Measurements from ENCODE around the gene SRMS.

SRMS gene, protein sequence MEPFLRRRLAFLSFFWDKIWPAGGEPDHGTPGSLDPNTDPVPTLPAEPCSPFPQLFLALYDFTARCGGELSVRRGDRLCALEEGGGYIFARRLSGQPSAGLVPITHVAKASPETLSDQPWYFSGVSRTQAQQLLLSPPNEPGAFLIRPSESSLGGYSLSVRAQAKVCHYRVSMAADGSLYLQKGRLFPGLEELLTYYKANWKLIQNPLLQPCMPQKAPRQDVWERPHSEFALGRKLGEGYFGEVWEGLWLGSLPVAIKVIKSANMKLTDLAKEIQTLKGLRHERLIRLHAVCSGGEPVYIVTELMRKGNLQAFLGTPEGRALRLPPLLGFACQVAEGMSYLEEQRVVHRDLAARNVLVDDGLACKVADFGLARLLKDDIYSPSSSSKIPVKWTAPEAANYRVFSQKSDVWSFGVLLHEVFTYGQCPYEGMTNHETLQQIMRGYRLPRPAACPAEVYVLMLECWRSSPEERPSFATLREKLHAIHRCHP

DNA sequence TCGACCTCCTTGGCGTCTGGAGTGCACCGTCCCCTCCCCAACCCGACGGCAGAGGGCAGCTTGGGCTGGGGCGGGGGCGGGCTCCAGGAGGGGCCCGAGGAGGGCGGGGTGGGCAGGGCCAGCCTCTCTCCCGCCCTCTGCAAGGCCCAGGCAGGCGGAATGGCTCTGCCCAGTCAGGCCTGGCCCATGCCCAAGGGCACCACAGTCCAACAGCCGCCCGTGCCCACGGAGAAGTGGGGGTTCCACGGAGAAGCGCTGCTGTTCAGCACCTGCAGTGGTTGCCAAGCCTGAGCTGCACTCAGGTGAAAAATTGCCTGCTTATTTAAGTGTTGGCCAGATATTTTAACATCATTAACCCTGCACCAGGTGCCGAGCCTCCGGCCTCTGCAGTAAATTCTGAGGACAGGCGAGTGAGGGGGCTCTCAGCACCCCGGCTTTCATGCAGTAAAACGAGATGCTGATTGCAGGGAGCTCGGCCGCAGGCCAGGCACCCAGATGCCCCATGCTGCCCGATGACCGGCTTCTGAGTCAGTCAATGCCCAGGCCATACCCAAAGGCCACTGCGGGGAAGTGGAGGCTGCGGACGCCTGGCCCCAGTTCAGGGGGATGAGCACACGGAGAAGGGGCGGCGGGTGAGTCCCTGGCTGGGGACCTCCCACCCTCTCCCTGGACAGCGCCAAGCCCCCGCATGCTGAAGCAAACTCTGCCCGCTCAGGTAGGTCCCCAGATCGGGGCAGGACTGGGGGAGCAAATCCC, at the start of gene SRMS:
TSS of gene SRMS (minus strand) at position 25 of the 756 bp plus-strand sequence. CDS start 286 bp downstream, outside the sequence.
- no peak for DNase-seq (ENCODE audit: low read depth in 2 of 2)

DNA sequence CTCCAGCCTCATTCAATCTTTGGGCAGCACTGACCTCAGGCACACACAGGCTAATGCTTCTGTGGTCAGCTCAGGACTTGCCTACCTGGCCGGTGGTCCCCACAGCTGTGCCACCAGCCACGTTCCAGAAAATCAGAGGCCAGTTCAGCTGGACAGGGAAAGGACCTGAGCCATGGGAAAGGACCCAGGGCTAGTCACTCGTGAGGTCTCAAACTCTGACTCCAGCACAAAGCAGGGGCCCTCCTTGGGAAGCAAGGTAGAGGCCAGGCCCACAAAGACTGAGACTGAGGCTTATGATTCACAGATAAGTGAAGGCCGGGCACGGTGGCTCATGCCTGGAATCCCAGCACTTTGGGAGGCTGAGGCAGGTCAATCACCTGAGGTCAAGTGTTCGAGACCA, 48.9 kb upstream of the SRMS start:
- no peak for DNase-seq (ENCODE audit: low read depth in 2 of 2)

DNA sequence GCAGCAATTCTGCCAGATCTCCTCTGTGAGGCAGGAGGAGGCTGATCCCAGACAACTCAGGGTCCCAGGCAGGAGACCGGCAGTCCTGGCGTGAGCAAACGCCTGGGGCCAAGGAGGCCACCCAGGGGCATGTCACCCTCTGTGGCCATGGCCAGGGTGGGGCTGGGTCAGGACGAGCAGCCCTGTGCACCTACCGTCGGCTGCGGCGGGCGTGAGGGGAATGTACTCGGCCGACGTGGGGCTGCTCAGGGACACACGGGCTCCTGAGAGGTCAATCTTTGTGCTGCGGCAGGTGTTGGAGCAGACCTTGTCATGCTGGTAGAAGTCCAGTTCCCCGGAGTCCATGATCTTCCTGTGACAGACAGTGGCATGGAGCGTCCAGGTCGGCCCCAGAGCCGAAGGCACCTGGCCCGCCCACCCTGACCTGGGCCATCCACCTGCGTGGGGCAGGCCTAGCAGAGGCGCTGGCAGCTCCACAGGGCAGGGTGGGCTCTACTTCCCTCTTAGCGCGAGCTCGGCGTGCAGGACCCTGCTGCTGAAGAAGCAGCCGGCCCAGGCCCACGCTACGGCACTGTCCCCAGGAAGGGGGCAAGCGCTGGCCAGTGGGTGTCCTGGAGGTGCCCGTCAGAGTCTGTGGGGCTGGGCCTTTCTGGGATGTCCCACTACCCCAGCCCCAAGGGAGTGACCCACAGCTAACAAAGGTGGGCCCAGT, 48.0 kb upstream of the SRMS start:
- no peak for DNase-seq (ENCODE audit: low read depth in 2 of 2)

DNA sequence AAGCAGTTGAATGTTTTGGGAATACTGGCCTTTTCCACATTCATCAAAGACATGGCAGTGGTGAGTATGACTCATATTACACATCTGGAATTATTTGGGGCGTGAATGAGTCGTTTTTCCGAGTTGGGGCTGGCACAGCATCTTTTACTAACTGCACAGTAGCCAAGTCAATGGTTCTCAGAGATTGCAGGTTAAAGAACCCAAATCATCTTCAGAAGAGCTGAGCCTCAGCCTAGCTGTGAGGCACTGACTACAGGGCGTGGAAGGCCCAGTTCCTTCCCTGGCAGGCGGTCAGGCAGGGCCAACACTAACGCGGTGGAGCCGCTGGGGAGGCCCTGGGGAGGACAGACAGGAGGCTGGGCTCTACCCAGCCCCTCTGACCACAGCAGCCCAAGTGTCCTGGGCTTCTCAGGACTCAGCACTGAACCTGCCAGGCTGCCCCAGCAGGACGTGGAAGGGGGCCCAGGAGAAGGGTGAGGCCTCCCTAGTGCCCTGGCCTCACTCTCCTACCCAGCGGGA, 46.6 kb upstream of the SRMS start:
- no peak for DNase-seq (ENCODE audit: low read depth in 2 of 2)

DNA sequence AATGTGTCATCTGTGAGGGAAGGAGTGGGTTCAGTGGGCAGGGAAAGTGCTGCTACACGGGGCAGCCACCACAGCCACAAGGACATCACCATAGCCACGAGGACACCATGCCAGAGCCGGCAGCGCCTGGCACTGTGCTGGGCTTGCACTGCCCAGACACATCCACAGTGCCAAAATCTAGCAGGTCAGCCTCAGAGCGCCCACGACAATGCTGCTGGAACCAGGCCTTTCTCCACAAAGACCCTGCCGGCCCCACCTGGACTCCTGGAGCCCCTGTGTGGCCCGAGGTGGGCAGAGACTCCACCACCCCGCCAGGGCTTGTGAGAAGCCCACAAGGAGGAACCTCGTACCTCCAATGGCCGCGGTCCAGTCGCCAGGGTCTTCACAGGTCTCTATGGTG, 45.1 kb upstream of the SRMS start:
- DNase-seq (ENCODE audit: low read depth in 2 of 2): no peak

DNA sequence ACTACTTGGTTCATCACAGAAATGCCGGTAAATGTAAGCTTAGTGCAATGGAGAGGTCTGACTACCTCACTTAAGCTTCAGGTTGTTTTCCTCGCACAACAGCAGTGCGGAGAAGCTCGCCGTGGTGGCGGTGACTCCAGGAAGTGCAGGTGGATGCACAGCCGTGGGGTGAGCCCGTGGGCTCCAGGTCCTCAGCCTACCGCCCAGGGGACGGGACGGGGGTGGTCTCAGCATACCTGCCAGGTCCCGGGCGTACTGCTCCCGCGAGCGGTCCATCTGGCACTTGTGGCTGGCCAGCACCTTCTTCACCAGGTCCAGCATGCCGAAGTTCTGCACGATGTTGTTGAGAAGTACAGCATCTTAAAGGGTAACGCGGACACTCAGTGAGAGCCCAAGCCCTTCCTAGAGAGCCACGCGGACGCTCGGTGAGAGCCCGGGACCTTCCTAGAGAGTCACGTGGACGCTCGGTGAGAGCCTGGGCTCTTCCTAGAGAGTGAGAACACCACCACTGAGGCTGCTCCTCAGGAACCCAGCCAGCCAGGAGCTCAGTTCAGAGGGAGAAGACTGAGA, 44.3 kb upstream of the SRMS start:
- no peak for DNase-seq (ENCODE audit: low read depth in 2 of 2)

DNA sequence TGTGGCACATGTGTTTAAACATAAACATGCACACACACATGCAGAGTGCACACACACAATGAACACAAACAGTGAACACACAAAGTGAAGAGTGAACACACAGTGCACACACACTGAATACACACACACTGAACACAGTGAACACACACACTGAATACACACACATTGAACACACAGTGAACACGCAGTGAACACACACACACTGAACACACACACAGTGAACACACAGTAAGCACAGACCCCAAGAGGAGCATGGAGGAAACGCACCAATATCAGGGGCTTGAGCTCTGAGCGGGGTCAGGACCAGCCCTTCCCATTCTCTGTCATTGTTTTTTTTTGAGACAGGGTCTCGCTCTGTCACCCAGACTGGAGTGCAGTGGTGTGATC, 43.6 kb upstream of the SRMS start:
- no peak for DNase-seq (ENCODE audit: low read depth in 2 of 2)

DNA sequence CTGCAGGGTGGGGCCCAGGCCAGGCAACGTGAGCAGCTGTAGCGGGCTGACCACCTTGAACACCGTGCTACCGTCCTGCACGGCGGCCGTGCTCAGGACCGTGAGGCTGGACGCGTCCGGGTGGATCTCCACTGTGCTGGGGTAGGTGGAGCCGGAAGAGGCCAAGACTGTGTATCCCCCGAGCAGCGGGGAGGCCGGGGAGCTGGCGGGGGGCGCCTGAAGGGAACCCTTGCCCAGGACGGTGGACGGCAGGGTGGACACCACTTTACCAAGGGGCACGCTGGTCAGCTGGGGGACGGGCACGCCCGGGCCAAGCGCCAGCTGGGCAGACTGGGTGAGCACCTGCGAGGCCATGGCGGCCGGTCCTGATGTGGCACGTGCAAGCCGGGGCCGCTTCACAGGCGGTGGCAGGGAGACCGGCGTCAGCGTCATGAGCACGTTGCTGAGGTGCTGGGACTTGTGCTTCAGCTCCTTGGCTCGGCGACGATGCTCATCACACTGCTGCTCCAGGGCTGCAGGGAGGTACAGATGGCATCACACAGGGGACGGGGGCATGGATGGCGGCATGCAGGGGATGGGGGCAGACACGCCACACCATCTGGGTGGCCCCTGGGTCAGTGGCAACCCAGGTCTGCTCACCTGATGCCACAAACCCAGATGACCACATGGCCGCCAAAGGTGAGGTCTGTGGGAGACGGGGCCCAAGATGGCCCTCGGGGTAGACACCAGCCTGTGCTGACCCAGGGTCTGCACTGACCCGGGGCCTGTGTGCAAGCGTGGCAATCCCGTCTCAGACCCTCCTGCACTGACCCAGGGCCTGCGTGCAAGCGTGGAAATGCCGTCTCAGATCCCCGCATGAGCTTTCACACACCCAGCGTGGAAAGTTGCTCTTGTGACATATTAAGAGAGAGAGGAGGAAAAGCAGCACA, 42.9 kb upstream of the SRMS start:
- no peak for DNase-seq (ENCODE audit: low read depth in 2 of 2)

DNA sequence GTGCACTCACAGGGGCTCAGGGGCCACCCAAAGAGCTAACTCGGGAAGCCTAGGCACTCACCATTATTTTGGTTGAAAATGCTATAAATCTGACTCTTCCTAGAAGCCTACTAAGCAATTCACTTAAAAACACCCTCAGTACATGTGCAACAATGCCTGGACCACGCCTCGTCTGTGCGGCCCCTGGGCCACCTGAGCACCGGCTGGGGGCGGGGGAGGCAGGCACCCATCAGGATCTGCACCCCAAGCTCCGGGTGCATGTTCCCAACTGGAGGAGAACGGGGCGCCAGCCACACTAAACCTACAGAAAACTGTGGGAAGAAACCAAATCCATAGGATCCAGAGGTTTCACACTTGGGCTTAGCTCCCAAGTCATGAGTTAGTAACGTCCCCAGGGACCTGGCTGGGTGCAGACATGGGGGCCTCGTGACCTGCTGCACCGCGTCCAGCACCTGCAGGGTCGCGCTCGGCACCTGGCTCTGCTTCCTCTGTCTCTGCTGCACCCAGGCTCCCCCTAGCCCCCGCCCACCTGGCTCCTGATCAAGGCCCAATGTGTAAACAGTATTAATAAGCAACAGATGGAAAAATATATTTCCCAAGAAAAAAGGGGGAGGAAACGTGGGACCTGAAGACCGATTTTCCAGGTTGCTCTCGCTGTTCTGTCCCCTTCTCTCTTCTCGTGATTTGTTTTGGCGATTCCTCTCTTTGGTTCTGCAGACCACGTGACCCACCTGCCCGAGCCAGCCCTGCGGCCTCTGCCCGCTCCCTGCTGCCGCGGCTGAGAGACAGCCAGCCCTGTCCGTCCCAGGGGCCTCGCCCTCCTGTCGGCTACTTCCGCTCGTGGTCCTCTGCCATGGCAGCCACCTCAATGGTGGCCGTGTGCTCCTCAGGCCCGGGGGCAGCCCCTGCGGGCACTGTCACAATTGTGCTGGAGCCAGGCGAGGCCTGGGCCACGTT, 42.0 kb upstream of the SRMS start:
- no peak for DNase-seq (ENCODE audit: low read depth in 2 of 2)

DNA sequence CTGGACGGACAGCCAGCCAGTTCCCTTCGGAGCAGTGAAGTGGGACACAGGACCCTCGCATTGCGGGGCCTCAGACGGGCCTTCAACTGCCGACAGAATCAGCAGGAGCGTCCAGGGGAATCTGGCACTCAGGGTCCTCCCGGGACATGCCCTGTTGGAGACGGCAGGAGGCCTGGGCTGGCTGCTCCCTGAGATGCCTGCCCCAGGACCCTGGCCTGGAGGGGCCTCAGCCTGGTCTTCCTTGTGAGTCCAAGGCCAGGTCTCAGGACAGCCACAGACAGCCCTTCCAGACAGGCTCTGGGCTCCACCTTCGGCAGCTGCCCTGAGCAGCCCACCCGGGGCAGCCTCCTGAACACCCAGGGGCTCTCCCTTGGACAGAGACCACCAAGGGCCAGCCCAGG, 41.1 kb upstream of the SRMS start:
- DNase-seq (ENCODE audit: low read depth in 2 of 2): no peak

DNA sequence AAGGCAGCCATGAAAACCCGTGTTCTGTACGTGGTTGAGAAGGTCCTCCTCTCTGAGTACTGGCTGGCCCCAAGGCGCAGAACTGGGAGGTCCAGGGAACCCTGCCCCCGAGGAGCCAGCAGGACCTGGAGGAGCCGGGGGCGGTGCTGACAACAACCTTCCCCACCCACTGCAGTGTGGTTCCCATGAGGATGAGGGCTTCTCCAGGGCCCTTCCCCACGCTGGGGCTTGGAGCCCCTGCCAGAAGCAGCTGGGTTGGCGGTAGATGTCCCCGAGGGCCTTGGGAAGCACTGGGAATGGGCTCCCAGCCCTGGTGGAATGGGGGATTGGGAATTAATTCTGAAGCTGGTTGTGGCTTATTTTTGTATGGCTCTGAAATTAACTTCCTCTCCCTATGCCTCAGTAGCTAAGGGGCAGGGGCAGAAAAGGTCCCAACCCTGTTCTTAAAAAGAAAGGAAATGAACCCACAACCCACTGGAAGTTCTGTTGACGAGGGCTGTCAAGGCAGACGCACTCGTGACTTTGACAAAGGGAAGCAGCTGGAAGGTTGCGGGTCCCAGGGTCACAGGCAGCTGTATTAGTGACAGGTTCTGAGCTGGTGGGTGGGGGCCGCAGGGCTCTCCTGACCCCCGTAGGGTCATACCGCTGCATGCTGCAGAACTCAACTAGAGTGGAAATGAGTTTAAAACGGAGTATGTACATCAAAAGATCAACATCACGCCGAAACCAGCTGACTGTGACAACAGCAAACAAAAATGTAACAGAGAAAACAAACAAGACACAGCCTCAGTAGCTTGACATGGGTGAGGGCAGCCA, 40.4 kb upstream of the SRMS start:
- no peak for DNase-seq (ENCODE audit: low read depth in 2 of 2)

DNA sequence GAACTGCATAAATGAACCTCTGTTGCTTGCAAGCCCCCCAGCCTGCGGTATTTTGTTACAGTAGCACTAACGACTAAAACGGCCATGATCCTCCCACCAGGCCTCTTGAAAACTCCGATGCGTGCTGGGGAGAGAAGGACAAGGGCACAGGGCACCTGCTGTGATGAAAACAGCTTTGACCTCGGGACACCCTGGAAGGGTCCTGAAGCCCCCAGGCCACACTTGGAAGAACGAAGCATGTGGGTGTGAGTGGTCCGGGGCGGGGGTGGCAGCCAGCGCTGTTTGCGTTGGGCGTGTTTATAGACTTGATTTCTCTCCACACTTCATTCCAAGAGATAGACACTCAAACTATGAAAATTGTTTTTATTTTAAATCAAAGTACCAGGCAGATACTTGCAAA, 39.7 kb upstream of the SRMS start:
- DNase-seq (ENCODE audit: low read depth in 2 of 2): no peak

DNA sequence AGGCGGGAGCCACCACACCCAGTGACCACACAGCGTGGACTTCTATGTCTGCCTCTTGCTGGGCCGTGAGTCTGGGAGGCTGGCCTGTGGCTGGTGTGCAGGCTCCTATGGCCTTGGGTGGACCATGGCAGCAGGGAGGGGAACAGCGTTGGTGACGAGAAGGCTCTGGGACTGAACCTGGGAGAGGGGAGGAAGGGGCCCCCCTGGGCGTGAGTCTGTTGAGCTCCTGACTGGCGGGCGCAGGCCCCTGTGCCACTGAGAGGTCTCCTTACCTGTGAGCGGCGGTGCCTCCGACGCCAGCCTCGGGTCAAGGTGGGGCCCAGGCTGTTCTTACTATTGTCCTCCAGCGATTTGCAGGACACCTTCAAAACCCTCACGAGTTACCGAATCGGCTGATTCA, 39.2 kb upstream of the SRMS start:
- no peak for DNase-seq (ENCODE audit: low read depth in 2 of 2)

DNA sequence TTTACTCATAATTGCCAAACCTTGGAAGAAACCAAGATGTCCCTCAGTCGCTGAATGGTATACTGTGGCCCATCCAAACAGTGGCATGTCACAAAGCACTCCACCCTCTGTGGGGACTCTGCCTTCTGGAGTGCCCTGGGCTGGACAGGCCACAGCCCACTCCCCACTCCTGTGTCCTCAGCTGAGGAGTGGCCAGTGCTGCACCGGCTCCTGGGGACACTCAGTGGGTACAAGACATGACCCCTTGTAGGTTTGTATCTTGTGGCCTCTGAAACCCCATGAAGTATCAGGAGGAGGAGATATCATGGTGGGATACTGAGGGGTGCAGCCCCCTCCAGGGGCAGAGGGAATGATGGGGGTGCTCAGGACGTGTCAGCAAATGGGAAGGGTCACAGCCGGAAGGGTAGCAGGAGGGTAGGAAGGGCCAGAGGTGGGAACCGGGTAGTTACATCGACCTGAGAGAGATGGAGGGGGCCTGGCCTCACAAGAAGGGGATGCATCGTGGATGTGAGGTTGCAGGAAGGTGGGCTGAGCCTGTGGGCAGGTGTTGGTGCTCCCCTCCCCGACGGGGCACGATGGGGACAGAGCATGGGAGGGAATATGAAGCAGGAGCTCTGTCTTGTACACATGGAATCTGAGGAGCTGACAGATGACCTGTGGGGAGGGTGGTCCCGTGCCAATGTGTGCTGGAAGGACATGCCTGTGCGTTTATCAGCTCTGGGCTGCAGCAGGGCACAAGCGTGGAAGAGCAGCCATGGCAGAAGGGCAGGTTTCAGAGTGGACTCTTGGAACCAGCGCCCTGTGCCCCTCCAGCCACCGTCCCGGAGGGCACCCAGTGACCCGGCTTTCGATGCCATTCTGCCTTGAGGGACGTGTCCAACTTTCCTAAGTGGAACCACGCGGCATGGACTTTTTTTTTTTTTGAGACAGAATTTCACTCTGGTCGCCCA, 38.3 kb upstream of the SRMS start:
- no peak for DNase-seq (ENCODE audit: low read depth in 2 of 2)

DNA sequence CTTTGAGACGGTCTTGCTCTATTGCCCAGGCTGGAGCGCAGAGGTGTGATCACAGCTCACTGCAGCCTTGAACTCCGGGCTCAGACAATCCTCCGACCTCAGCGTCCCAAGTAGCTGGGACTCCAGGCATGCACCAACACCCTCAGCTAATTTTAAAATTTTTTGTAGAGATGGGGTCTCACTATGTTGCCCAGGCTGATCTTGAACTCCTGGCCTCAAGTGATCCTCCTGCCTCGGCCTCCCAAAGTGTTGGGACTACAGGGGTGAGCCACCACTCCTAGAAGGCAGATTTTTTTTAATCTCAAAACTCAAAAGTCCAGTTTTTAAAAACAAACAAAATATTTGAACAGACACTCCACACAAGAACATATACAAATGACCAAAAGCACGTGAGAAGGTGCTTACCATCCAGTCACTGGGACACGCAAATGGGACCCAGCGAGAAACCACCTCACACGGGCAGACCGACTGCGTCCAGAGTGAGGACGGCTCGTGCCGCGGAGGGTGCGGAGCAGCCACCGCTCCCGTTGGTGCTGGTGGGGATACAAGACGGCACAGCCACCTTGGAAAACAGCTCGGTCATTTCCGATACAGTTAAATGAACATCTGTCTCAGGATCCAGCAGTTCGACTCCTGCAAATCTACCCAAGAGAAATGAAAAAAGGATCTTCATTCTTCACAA, 35.0 kb upstream of the SRMS start:
- DNase-seq (ENCODE audit: low read depth in 2 of 2): no peak

DNA sequence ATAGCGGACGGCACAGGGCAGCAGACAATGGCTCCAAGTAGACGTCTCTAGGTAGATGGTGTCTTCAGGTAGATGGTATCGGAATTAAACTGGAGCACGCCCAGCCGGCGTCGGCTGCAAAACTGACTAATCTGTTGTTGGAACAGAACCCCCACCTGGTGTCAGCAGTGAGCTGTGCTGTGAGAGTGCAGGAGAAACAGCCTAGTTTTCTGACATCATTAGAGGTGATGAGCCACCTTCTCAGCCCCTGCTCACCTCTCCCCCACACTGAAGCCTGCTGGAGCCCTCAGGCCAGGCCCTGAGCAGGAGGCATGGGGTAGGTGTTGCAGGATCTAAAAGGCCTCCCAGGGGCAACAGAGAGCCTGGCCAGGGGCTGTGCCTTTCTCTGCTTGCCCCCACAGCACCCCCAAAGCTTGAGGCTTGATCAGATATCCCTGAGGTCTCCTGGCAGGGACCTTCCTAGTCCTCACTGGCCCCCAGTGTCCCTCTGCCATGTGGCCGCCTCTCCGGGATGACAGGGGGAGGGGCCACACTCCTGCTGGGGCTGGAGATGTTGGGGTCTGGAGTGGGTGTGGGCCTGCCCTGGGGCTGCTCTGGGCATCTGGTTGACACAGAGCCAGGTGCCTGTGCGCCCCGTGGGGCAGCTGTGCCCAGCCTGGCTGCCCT, 33.4 kb upstream of the SRMS start:
- DNase-seq (ENCODE audit: low read depth in 2 of 2): peak; percentile 33 to 59
